HepG2 (cell line): ENCODE measurements around the gene ZBTB26. TPM values are rescaled to one million over a fixed set of nuclear protein-coding genes. Genes with fewer than 3 reads are reported as not detected.
A peak's percentile ranks its signal among the peaks of the same experiment; 100 is the strongest.

Source experiments
- DDIT3 ChIP-seq: sonication (generic); formaldehyde crosslinking; IDR thresholded peaks from 2 replicates; pipeline ENCODE4 v1.4.0; 2020; ENCODE audit warnings: mild to moderate bottlenecking, missing genetic modification reagents
- HDAC6 ChIP-seq: fragments of 200-600 bp; sonication (generic); IDR thresholded peaks from 2 replicates; pipeline ENCODE4 v1.7.0; 2017; ENCODE audit warnings: mild to moderate bottlenecking, antibody characterized with exemption, low read length, low read depth
- MTERF4 ChIP-seq: sonication (generic); formaldehyde crosslinking; IDR thresholded peaks from 2 replicates; pipeline ENCODE4 v1.8.0; 2023; ENCODE audit warnings: mild to moderate bottlenecking, missing genetic modification reagents
- MYNN ChIP-seq: sonication (generic); formaldehyde crosslinking; IDR thresholded peaks from 2 replicates; pipeline ENCODE4 v1.4.0; 2020; ENCODE audit warnings: mild to moderate bottlenecking, low read depth, missing genetic modification reagents
- NFE2L2 ChIP-seq: fragments of 150-350 bp; IDR thresholded peaks from 2 replicates; pipeline ENCODE4 v1.6.1; 2014; ENCODE audit warnings: low read length
- NFIB ChIP-seq: sonication (generic); formaldehyde crosslinking; IDR thresholded peaks from 2 replicates; pipeline ENCODE4 v1.9.0; 2021; ENCODE audit warnings: missing genetic modification reagents, mild to moderate bottlenecking, borderline replicate concordance
- NR0B2 ChIP-seq: sonication (generic); formaldehyde crosslinking; IDR thresholded peaks from 2 replicates; pipeline ENCODE4 v1.4.0; 2020; ENCODE audit warnings: mild to moderate bottlenecking, missing genetic modification reagents
- PHF20 ChIP-seq: sonication (generic); formaldehyde crosslinking; IDR thresholded peaks from 2 replicates; pipeline ENCODE4 v1.5.0; 2020; ENCODE audit warnings: mild to moderate bottlenecking, missing genetic modification reagents
- SAP130 ChIP-seq: IDR thresholded peaks from 2 replicates; pipeline ENCODE4 v1.6.1; 2016; ENCODE audit warnings: low read depth
- SIX4 ChIP-seq: sonication (generic); formaldehyde crosslinking; IDR thresholded peaks from 2 replicates; pipeline ENCODE4 v1.4.0; 2020; ENCODE audit warnings: missing genetic modification reagents
- SP5 ChIP-seq: IDR thresholded peaks from 2 replicates; pipeline ENCODE4 v1.6.1; 2016; ENCODE audit warnings: low read depth, borderline replicate concordance
- SSRP1 ChIP-seq: IDR thresholded peaks from 2 replicates; pipeline ENCODE4 v1.6.1; 2016; ENCODE audit warnings: control low read depth
- TAF15 ChIP-seq: fragments of 200-400 bp; formaldehyde crosslinking; IDR thresholded peaks from one replicate; pipeline ENCODE4 v1.6.1; 2018; ENCODE audit warnings: mild to moderate bottlenecking, low read depth, low read length; ENCODE audit not compliant: poor library complexity, severe bottlenecking
- TGIF2 ChIP-seq: IDR thresholded peaks from 2 replicates; pipeline ENCODE4 v1.6.1; 2016; ENCODE audit warnings: control low read depth, missing compliant biosample characterization
- ZBTB7B ChIP-seq: sonication (generic); formaldehyde crosslinking; IDR thresholded peaks from 2 replicates; pipeline ENCODE4 v1.4.0; 2020; ENCODE audit warnings: missing genetic modification reagents
- ZFP82 ChIP-seq: sonication (generic); formaldehyde crosslinking; IDR thresholded peaks from 2 replicates; pipeline ENCODE4 v1.5.1; 2020; ENCODE audit warnings: mild to moderate bottlenecking, missing genetic modification reagents, borderline replicate concordance
- ZNF138 ChIP-seq: sonication (generic); formaldehyde crosslinking; IDR thresholded peaks from 2 replicates; pipeline ENCODE4 v1.5.0; 2020; ENCODE audit warnings: mild to moderate bottlenecking, low read depth, missing genetic modification reagents
- ZNF207 ChIP-seq: fragments of 450-650 bp; IDR thresholded peaks from 2 replicates; pipeline ENCODE4 v1.6.1; 2016; ENCODE audit warnings: antibody characterized with exemption, borderline replicate concordance
- ZNF260 ChIP-seq: sonication (generic); formaldehyde crosslinking; IDR thresholded peaks from 2 replicates; pipeline ENCODE4 v1.4.0; 2020; ENCODE audit warnings: missing genetic modification reagents, low read depth, mild to moderate bottlenecking, borderline replicate concordance
- ZNF430 ChIP-seq: sonication (generic); formaldehyde crosslinking; IDR thresholded peaks from 2 replicates; pipeline ENCODE4 v1.9.0; 2021; ENCODE audit warnings: mild to moderate bottlenecking, missing genetic modification reagents
- ZNF451 ChIP-seq: sonication (generic); formaldehyde crosslinking; IDR thresholded peaks from 2 replicates; pipeline ENCODE4 v1.5.0; 2020; ENCODE audit warnings: mild to moderate bottlenecking, missing genetic modification reagents
- ZNF468 ChIP-seq: sonication (generic); formaldehyde crosslinking; IDR thresholded peaks from 2 replicates; pipeline ENCODE4 v1.8.0; 2022; ENCODE audit warnings: mild to moderate bottlenecking, moderate library complexity, missing genetic modification reagents
- ZNF550 ChIP-seq: sonication (generic); formaldehyde crosslinking; IDR thresholded peaks from 2 replicates; pipeline ENCODE4 v1.4.0; 2020; ENCODE audit warnings: mild to moderate bottlenecking, missing genetic modification reagents, borderline replicate concordance
- ZNF609 ChIP-seq: sonication (generic); formaldehyde crosslinking; IDR thresholded peaks from 2 replicates; pipeline ENCODE4 v1.4.0; 2020; ENCODE audit warnings: mild to moderate bottlenecking, missing genetic modification reagents, borderline replicate concordance
- ZNF720 ChIP-seq: sonication (generic); formaldehyde crosslinking; IDR thresholded peaks from 2 replicates; pipeline ENCODE4 v1.4.0; 2020; ENCODE audit warnings: missing genetic modification reagents
- ZNF768 ChIP-seq: sonication (generic); formaldehyde crosslinking; IDR thresholded peaks from 2 replicates; pipeline ENCODE4 v1.4.0; 2020; ENCODE audit warnings: missing genetic modification reagents
- ZNF776 ChIP-seq: sonication (generic); formaldehyde crosslinking; IDR thresholded peaks from 2 replicates; pipeline ENCODE4 v1.4.0; 2020; ENCODE audit warnings: mild to moderate bottlenecking, missing genetic modification reagents
- polyA plus RNA-seq, 8 experiments: library from polyadenylated mRNA; depleted of rRNA in 3 of 8; stranded (reverse) in 7 of 8; unstranded in 1 of 8; fragments of >200 nt; fragmentation: Illumina TruSeq in 4 of 8; extraction: Trizol in 4 of 8; gene quantifications; 2 replicates each; pipeline versions ENCODE4 v1.2.1 to v1.2.3, GENCODE V29; 2011 to 2016; ENCODE audit warnings: low read depth in 4 of 8, missing spikeins in 1 of 8, mixed read lengths in 1 of 8; ENCODE audit not compliant: insufficient read depth in 1 of 8
- total RNA-seq, 5 experiments: library from RNA; depleted of rRNA; stranded (reverse); fragments of >200 nt; fragmentation: Illumina TruSeq; extraction: Trizol; gene quantifications; 2 replicates each; pipeline ENCODE4 v1.2.3, GENCODE V29; 2016; ENCODE audit warnings: low read depth in 1 of 5

Gene ZBTB26
- total and polyA plus RNA-seq, 2 of the 13 experiments (the other 11 are each of a cell fraction or from before 2014, with no cell fraction given), result 4.5 to 8.6 TPM

GRCh38 chr9:122941582-122942234, 10.4 kb upstream of the ZBTB26 start (continued):
- no peak for TF ChIP-seq ZNF609 (CRISPR knock-in tag)
- no peak for TF ChIP-seq ZFP82 (CRISPR knock-in tag)
- TF ChIP-seq MYNN (CRISPR knock-in tag), result no peak
- TF ChIP-seq ZNF720 (CRISPR knock-in tag), result no peak
- peak; percentile 47 for TF ChIP-seq SAP130
- TF ChIP-seq MTERF4 (CRISPR knock-in tag), result no peak; the same call in 1 of the 2 replicates
- TF ChIP-seq ZNF776, result no peak
- no peak for TF ChIP-seq ZNF207
- TF ChIP-seq NFE2L2, result no peak
- TF ChIP-seq ZNF451 (CRISPR knock-in tag), result no peak
- TF ChIP-seq ZBTB7B (CRISPR knock-in tag), result no peak
- TF ChIP-seq PHF20 (CRISPR knock-in tag), result no peak
- TF ChIP-seq ZNF138, result no peak
- no peak for TF ChIP-seq ZNF468 (CRISPR knock-in tag)
- no peak for TF ChIP-seq SP5 (CRISPR knock-in tag)
- no peak for TF ChIP-seq ZNF550 (CRISPR knock-in tag)
- TF ChIP-seq SSRP1 (CRISPR knock-in tag), result no peak
- no peak for TF ChIP-seq HDAC6
- no peak for TF ChIP-seq SIX4 (CRISPR knock-in tag)
- TF ChIP-seq NFIB (CRISPR knock-in tag), result no peak
- TF ChIP-seq ZNF260 (CRISPR knock-in tag), result no peak
- no peak for TF ChIP-seq ZNF768 (CRISPR knock-in tag)
- no peak for TF ChIP-seq ZNF430
- no peak for TF ChIP-seq TAF15
- no peak for TF ChIP-seq DDIT3 (CRISPR knock-in tag)
- 0 out of 2 replicates have a peak, but pooled peaks have one; percentile 16 for TF ChIP-seq TGIF2 (CRISPR knock-in tag)
- no peak for TF ChIP-seq NR0B2 (CRISPR knock-in tag)
